ENCODE measurements around the gene DAAM1.

DAAM1 gene

GRCh38 chr14:59376686-59377085 is 188.2 kb downstream of the DAAM1 start:
- FAIRE-seq: no peak

DNA sequence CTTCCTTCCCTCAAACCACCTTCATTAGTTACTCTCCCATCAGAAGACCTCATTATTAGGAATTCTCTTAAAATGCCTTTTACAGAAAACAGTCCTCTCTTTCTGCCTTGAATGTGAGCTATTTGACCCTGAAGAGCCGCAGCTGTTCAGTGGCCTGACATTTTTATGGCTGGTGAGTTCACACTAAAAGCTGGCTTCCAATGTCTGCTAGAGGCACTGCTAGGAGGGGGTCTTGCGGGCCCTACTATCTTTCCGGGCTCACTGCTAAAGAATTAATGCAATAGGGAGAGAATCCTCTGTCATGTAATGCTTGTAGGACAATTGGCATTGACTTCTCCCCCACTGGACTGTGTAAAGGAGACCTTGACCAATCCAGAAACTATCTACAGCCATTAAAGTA is 189.0 kb downstream of the DAAM1 start:
- peak; percentile 76 for FAIRE-seq

DNA sequence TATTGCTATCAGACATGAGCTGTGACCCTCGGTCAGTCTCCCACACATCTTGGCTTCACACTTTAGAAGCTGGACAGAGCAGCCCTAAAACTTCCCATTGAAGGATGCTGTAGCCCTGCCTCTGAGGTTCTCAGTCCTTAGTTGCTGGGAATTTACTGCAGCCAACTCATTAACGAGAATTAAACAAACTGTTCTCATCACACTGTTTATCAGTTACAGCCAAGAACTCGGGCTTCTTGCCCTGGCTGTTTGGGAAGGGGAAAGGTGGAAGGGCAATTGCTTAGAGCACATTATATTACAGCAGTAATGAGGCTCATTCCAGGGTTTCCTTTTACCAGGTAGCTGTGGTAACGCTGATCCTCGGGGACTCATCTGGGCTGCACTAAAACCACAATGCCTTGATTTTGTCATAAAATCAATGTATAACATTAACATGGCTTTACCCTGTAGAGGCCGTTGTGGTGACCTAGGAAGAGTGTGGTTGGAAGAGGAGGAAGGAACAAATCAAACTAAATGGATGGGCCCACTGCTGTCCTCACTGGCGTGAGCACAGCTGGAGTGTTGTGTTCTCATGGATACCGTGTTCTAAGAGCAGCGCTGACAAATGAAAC is 189.6 kb downstream of the DAAM1 start:
- peak; percentile 81 for FAIRE-seq

DNA sequence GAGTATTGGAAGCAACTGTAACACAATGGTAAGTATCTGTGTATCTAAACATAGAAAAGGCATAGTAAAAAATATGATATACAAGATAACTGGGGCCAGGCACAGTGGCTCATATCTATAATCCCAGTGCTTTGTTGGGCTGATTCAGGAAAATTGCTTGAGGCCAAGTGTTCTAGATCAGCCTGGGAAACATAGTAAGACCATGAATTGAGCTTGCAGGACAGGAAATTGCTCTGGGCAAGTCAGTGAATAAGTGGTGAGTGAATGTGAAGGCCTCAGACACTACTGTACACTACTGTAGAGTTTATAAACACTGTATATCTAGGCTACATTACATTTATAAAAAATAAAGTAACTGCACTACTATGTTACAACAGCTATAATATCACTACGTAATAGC is 201.5 kb downstream of the DAAM1 start:
- FAIRE-seq: no peak

DNA sequence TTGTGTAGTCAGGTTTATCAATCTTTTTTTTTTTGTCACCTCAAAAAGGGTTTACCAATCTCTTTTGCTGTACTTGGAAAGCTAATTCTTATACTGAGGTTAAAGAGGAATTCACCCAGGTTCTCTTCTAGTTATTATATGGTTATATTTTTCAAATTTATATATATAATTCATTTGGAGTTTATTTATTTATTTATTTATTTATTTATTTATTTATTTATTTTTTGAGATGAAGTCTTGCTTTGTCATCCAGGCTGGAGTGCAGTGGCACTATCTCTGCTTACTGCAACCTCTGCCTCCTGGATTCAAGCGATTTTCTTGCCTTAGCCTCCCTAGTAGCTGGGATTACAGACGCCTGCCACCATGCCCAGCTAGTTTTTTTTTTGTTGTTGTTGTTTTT is 202.9 kb downstream of the DAAM1 start:
- FAIRE-seq: no peak

- no peak for FAIRE-seq
These were observed 205.8 kb downstream of the DAAM1 start for GRCh38 chr14:59394268-59394667.

DNA sequence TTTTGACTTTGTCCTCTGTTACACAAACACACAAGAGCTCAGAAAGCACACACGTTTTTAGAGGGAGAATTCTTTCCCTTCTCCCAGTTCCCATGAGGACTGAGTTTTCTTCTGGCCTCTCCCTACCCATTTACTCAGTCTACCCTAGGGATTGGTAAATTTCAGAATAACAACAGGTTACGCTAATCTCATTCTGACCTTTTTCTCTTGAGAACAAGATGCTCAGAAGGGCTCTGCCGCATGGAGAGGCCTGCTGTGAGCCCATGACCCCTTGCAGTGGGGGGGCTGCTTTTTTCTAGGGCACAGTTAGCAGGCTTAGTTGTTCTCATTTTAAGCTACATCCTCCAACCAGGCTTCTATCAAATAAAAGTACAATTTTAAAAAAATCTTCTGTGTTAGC is 207.2 kb downstream of the DAAM1 start:
- FAIRE-seq: no peak

DNA sequence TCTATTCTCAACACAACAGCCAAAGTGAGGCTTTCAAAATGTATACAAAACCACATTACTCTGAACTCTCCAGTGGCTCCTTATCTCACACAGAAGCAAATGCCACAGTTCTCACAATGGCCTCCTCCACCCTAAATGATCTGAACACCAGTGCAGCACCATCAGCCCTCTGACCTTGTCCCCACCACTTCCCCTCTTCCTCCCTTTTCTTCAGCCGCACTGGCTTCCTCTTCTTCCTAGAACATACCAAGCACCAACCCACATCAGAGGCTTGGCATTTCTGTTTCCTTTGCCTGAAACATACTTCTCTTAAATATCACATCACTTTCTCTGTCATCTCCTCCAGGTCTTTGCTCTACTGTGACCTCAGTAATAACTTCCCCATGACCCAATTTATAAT is 210.4 kb downstream of the DAAM1 start:
- no peak for FAIRE-seq

DNA sequence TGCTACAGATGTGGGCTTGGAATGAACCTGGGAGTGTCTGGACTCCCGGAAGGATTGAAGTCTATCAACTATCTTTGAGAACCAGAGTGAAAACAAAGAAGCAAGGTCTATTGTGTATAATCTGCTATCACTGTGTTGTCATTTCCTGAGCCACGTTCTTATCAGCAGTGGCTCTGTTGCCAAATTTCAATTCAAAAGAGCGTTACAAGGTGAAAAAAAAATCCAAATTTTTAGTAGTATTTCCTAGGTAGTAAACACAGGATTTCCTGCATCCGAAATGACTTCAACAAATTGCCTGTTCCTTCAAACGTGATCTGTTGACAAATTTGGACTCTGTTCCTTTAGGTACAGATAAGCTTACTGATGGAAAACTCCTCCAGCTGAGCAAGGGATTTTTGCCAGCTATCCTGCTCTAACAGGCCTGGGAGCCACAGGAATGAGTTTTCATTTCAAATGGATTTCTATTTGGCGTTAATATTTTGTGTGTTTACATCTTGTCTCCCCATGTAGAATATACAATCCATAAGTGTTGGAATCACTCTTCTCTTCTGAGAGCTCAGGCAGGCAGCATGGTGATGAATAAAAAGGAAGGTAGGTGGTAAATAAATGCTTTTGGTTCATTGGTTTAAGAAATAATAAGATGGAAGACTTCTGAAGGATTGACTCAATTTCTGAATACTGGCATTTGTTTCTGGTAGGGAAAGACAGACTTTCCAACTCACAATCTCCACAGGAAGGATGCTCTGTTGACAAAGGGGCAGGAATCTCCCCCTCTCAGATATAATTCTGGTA is 218.2 kb downstream of the DAAM1 start:
- no peak for FAIRE-seq

DNA sequence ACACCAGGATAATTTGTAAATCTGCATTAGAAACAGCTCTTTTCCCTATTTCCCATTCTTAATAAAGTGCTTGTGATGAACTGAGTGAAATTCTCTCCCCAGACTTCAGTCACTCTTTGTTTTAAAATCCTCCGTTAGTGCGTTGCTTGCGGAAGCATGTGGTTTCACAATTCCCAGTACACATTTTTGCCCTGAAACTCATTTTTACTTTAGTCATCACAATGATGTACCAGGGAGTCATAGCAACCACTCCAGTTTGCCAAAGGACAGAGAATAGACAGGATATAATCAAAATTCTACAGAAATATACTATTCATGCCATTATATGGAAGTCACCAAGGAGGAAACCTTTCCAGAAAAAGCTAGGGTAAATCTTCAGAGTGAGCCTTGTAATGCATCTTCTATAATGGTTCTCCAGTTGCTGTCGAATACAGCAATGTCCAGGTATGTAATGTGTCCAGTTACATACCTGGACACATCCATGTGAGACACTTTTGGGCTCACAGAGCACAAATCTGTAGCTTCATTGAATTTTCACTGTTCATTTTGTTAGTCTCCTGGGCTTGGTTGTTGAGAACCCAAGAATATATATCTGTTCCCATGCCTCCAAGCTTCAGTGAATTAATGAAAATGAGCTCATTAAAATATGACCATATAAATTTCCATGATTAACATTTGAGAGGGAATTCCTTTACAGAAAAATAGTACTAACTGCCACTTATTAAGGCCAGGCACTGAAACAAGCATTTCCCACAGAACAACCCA is 219.0 kb downstream of the DAAM1 start:
- no peak for FAIRE-seq

DNA sequence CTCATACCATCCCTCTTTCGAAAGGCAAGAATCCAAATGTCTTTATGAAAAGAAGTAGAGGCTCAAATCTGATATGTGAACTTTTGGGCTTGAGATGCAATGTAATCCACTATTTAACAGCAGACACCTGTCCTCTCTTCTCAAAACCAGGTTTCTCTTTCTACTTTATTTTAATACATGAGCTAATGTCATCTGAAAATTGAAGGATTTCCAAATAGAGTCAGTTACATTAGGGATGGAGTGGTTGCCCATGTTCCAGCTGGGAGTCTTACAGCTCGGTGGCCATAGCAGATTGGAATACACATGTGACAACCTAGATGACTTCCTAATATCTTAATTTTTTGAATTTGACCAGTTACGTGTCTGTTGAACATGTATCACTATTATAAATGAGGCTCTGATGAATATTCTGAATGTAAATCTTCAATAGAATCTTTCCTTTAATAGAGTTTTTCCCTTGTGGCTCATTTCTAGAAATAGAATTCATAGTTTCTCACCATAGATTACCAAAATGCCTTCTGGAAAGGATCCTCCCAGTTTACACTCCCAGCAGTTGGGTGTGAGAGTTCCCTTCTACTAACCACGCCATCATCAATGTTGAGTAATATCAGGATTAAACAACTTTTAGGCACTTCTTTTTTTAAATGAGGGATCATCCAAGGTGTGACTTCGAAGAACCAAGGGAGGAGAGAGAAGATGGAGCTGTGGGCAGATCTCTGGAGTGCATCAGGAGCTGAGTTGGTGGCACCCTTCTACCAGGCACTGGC is 227.6 kb downstream of the DAAM1 start:
- FAIRE-seq: no peak

GRCh38 chr14:59417311-59417710 is 228.8 kb downstream of the DAAM1 start:
- no peak for FAIRE-seq

DNA sequence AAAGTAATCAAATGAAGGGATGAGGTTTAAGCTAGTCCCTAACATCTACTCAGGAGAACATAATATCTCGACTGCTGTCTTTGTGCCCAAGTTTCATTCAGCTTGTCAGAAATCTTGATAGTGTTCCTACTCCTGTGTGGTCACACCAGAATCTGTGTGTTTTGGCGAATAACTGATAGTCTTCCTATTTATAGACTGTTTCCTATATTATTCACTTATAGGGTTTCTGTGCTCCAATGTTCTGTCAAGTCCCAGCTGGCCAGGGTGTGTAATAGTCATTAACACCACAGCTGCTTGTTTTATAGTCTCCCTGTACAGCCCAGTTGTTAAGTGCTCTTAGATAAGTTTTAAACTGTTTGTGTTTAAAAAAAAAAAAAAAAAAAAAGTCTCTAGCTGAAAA is 230.8 kb downstream of the DAAM1 start:
- FAIRE-seq: no peak
